Stimulated activated CD8-positive, alpha-beta memory T cell treated with anti-CD3 and anti-CD28 coated beads, Interleukin-4, amount 100 ng/mL, for 24 hours (primary cell): ENCODE results near the gene AMDHD2.
"Not testable (repeated sequence)": the region's sequence is repeated elsewhere in the genome, so short reads cannot be mapped to it uniquely, and the experiment has no call there.

Experiments used
- DNase-seq: peaks from one replicate; pipeline ENCODE4 v3.0.0-alpha.2; 2020; ENCODE audit warnings: low read depth

Gene AMDHD2

GRCh38 chr16:2533912-2534311 lies 13.7 kb downstream of the AMDHD2 start:
- DNase-seq = no peak

- DNase-seq = not testable (repeated sequence)
These were observed 14.2 kb downstream of the AMDHD2 start for GRCh38 chr16:2534335-2534734.

- DNase-seq = no peak
These were observed 15.4 kb downstream of the AMDHD2 start for GRCh38 chr16:2535625-2536013.

- peak; percentile 88 for DNase-seq
These were observed 17.5 kb downstream of the AMDHD2 start, which contains the start of gene PDPK1 for GRCh38 chr16:2537451-2538379. Gene PDPK1, plus strand, starts transcription at chr16:2538021. Its CDS starts 92 bp downstream, at chr16:2538113.

- DNase-seq = not testable (repeated sequence)
These were observed 19.1 kb downstream of the AMDHD2 start for GRCh38 chr16:2539192-2539844.

- not testable (repeated sequence) for DNase-seq
These were observed 19.8 kb downstream of the AMDHD2 start for GRCh38 chr16:2539845-2540458.

- DNase-seq = not testable (repeated sequence)
These were observed 20.7 kb downstream of the AMDHD2 start for GRCh38 chr16:2540912-2541311.

GRCh38 chr16:2541409-2541808 lies 21.2 kb downstream of the AMDHD2 start:
- DNase-seq = not testable (repeated sequence)

- not testable (repeated sequence) for DNase-seq
These were observed 23.6 kb downstream of the AMDHD2 start for GRCh38 chr16:2543771-2544170.

GRCh38 chr16:2550283-2550878 lies 30.2 kb downstream of the AMDHD2 start:
- DNase-seq = not testable (repeated sequence)

- DNase-seq = not testable (repeated sequence)
These were observed 31.3 kb downstream of the AMDHD2 start for GRCh38 chr16:2551420-2551889.

- DNase-seq = not testable (repeated sequence)
These were observed 34.7 kb downstream of the AMDHD2 start for GRCh38 chr16:2554709-2555425.

GRCh38 chr16:2557150-2557549 lies 37.0 kb downstream of the AMDHD2 start:
- DNase-seq = not testable (repeated sequence)

GRCh38 chr16:2560131-2560797 lies 40.1 kb downstream of the AMDHD2 start:
- DNase-seq = not testable (repeated sequence)

GRCh38 chr16:2560798-2561133 lies 40.6 kb downstream of the AMDHD2 start:
- peak; percentile 45 for DNase-seq

- not testable (repeated sequence) for DNase-seq
These were observed 47.3 kb downstream of the AMDHD2 start for GRCh38 chr16:2567506-2567905.

- not testable (repeated sequence) for DNase-seq
These were observed 48.4 kb downstream of the AMDHD2 start for GRCh38 chr16:2568573-2568972.

- not testable (repeated sequence) for DNase-seq
These were observed 52.5 kb downstream of the AMDHD2 start for GRCh38 chr16:2572704-2573103.

GRCh38 chr16:2575839-2576238 lies 55.7 kb downstream of the AMDHD2 start:
- DNase-seq = not testable (repeated sequence)

GRCh38 chr16:2577044-2577443 lies 56.9 kb downstream of the AMDHD2 start:
- DNase-seq = not testable (repeated sequence)

- DNase-seq = not testable (repeated sequence)
These were observed 58.7 kb downstream of the AMDHD2 start for GRCh38 chr16:2578905-2579304.
